HG02642 (cell line): ENCODE measurements around the gene GPSM3.

ENCODE experiments used
- ATAC-seq: cut with Tn5 transposase; IDR thresholded peaks from one replicate; pipeline ENCODE4 v1.9.1; 2021; ENCODE audit warnings: mild to moderate bottlenecking; ENCODE audit not compliant: unreplicated experiment, poor library complexity

GPSM3 gene

DNA sequence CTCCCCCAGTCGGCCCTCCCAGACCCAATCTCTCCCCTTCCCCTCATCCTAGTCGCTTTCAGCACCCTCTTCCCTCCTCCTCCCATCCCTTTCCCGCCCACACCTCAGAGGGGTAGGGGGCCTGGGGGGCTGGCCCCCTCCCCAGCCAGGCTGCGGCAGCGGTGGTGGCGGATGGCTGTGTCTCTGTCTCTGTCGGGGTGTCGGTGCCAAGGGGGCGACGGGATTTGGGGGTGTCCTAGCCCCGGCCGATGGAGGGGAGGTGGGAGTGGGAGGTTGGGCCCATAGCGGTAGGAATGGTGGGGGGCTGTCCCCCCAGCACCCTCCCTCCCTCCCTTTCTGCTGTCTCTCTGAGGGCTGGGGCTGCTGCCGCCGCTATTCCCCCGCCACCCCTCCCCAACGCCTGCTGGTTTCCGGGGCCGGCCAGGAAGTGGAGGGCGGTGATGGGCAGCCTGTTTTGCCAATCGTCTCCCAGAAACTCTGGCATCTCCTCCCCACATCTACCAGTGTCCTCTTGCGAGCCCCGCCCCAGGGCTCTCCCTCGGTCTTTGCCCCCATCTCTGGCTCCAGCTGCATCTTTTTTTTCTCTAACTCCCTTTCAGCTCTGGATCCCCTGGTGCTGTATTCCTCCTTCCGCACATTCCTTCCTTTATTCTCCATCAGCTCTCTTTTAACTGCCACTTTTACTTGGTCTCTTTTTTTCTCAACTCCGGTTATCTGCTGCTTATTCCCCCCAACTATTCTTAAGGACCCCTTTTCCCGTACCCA lies 16.6 kb downstream of the GPSM3 start, which contains the start of gene AGPAT1:
TSS of gene AGPAT1 (minus strand) at position 374 of the 765 bp plus-strand sequence. CDS start 4,588 bp downstream, outside the sequence.
- ATAC-seq: peak; percentile 46

DNA sequence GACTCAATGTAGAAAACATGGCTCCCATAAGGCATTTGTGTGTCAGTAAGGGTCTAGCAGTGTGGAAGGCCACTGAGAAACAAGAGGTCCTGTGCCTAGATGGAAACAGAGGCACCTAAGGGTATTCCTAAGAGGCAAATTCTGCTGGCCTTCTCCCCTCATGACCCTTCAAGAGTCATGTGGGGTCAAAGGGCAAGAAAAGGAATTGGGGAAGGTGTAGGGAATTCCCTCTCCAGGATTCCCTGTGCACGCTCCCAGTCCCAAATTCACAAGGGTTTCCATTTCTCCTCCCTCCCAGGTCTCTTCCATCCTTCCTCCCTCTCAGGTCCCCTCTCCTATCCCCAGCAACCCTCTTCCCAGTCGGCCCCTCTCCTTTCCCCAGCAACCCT lies 17.1 kb downstream of the GPSM3 start:
- no peak for ATAC-seq

DNA sequence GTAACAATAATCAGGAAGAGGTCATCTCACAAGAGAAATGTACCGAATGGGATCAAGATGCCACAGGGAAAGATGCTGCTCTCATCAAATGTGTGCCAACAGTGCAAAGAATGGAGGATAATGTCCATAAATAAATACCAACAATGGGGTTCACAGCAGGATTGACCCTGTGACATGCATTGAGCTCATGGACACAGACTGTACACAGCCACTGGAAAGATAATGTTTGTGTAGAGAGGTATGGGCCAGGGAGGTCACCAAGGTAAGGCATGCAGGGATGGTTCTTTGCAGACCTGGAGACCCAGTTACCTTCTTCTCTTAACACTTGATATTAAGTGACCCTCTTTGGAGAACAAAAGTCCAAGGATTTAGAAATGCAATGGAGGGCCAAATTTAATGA lies 18.0 kb downstream of the GPSM3 start:
- no peak for ATAC-seq

DNA sequence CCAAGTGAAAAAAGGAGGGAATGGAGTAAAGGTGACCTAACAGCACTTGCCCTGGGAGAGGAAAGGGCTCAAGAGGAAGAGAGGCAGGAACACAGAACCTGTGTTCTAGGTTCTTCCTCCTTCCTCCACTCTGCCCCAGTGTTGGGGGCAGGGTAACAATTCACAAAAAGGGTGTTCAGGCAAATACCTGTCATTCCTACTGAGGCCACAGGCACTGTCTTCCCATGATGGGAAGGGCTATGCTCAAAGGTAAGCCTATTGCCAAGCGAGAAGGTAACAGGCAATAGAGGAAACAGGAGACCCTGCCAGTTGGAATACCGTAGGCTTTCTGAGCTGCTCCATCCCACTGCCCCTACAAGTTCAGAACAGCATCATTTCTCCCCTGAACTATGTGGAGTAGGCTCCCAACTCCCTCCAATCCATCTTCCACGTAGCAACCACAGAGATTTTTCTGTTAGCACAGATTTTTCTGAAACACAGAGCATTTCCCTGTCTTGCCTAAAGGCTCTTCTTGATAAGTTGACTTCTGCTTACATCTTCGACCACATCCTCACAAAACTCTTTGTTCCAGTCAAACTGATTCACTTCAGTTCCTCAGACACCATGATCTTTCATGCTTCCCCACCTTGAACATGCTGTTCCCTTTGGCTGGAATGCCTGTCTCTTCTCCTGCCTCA lies 19.3 kb downstream of the GPSM3 start:
- ATAC-seq: no peak

DNA sequence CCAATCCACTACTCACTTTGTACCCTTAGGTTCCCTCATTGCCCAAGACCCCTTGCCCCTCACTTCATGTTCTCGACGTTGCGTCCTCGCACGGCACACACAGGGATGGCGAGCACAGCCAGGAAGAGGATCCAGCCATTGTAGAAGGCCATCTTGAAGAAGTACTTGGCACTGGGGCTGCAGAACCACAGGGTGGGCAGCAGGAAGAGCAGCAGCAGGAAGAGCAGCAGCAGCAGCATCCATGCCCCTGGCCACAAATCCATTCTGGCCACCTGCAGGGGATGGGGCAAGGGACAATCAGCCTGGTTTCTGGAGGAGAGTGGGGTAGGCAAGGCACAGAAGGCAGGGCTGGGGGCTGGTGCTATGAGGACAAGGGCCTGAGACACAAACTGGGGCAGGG lies 21.2 kb downstream of the GPSM3 start:
- no peak for ATAC-seq

DNA sequence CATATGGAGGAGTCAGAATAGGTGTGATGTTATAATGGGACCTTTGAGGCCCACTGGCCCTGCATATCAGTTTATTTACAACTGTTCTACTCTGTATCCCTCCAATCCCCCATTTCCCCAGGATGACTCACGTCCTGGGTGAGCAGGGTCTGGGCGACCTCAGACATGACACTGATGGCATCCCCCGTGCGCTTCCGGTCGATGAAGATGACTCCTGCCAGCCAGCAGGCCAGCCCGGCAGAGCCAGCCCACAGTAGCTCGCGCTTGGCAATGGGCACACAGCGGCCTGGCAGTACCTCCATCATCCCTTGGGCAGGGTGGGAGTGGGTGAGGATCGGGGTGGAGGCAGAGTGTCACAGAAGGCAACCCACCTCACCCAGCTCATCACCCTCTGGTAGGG lies 22.1 kb downstream of the GPSM3 start:
- ATAC-seq: no peak

DNA sequence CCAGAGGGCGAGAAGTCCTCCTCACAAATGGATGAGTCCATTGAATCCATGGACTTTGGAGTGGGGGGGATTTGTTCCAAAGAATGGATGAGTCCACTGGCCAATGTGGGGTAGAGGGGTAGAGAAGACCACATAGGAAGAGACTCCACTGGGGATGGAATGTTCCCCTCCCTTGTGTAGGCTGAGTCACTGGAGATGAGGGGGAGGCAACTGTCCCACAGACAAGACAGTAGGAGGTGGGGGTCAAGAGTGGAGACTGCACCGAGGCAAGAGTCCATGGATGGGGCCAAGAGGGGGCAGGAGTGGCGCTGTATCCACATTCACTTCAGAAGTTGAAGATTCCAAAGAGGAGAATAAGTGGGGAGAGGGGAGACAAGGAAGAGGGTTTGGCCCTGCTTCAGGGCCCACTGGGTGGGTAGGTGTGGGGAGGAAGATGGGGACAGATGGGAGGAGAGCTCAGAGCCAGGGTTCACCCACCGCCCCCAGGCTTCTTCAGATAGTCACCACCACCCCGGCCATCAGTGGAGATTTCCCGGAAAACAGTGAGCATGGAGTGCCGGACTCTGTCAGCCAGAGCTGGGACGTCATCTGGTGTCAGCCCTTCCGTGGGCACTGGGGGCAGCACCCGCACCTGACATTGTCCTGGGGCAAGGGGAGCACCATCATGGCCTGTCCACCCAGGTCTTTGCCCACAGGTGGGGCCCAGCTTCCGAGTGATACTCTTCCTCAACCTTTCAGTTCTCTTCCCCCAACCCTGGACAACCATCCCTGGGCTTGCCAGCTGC lies 23.4 kb downstream of the GPSM3 start:
- ATAC-seq: no peak

DNA sequence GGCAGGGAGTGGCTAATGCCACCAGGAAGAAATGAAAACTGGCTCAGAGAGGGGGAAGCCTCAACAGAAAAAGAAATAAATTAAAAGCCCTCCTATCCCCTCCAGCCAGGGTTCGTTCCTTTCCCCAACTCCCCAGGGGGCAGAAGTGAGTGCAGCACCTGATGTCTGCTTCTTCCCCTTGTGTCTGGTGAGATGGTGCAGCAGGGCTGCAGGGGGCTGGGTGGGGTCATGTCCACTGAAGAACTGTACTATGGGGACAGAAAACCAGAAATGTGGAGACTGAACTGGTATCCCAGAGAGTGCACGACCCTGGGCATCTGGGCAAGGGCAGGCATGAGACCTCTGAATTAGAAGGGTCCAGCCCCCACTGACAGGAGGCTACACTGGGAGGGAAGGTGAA lies 24.1 kb downstream of the GPSM3 start:
- ATAC-seq: no peak

DNA sequence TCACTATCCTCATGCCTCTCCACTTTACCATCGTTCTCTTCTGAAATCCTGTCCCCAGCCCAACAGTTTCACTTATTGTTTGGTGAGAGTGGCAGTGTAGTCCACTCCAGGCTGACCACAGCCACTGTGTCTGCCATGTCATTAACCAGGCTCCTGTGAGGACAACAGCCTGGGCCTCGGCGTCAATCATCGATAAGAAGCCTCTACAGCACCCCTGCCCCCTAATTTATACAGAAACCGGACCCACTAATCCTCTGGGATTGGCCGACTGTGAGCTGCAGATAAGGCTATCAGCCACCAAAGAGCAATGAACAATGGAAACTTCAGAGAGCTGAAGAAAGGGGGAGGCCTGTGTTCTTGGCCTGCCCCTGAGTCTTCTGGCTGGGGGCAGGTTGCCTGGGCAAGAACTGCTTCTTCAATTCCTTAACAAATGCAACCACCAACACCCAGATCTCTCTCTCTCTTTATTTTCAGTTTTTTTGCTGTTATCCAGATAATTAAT lies 24.6 kb downstream of the GPSM3 start:
- no peak for ATAC-seq

DNA sequence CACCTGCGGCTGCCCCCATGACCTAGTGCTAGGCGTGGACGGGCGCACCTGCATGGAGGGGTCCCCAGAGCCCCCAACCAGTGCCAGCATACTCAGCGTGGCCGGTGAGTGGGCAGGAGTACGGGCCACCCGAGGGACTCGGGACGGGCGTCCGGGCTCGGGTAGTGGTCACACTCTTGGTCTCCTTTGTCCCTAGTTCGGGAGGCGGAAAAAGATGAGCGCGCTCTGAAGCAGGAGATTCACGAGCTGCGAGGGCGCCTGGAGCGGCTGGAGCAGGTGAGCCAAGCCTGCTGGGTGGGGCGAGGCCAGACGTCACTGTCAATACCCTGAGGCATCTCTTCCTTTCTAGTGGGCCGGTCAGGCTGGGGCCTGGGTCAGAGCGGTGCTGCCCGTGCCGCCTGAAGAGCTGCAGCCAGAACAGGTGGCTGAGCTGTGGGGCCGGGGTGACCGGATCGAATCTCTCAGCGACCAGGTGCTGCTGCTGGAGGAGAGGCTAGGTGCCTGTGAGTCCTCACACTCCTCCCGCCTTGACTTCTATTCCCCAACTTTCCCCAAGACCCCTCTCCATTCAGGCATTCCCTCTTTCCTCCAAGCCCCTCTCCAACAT lies 25.2 kb downstream of the GPSM3 start:
- no peak for ATAC-seq

DNA sequence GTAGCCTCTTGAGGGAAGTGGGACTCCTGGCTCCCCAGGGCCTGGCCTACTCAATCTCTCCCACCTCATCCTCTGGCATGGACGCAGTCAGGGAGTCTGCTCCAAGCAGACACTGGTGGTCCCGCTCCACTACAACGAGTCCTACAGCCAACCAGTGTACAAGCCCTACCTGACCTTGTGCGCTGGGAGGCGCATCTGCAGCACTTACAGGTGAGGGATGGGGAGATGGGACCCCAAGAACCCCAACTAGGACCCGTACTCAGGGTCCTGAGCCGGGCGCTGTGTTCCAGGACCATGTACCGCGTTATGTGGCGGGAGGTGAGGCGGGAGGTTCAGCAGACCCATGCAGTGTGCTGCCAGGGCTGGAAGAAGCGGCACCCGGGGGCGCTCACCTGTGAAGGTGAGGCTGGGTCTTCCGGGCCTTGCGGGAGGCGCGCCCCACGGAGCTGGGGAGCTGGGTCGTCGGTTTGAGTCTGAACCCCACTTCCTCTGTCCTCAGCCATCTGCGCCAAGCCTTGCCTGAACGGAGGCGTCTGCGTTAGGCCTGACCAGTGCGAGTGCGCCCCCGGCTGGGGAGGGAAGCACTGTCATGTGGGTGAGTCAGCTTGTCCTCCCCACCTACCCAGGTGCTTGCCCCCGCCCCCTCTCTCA lies 25.9 kb downstream of the GPSM3 start:
- no peak for ATAC-seq

DNA sequence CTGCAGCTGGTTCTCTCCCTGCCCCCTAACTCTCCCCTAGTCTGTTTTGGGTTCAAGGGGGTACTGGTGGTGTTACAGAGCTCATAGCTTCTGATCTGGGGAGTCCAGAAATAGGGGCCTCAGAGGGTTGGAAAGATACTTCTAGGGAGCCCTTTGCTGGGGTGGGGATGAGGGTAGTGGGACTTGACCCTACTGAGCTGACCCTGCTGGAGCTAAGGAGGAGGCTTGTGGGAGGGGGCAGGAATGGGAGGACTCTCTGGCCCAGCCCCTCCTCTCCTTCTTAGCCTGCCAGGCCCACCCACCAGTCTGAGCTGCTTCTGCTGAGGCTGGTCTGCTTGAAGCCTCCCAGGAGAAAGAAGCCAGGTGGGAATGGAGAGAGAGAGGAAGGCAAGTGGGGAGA lies 28.1 kb downstream of the GPSM3 start, which contains the start of gene EGFL8:
TSS of gene EGFL8 (plus strand) at position 301 of the 400 bp plus-strand sequence. CDS start 1,571 bp downstream, outside the sequence.
- no peak for ATAC-seq

DNA sequence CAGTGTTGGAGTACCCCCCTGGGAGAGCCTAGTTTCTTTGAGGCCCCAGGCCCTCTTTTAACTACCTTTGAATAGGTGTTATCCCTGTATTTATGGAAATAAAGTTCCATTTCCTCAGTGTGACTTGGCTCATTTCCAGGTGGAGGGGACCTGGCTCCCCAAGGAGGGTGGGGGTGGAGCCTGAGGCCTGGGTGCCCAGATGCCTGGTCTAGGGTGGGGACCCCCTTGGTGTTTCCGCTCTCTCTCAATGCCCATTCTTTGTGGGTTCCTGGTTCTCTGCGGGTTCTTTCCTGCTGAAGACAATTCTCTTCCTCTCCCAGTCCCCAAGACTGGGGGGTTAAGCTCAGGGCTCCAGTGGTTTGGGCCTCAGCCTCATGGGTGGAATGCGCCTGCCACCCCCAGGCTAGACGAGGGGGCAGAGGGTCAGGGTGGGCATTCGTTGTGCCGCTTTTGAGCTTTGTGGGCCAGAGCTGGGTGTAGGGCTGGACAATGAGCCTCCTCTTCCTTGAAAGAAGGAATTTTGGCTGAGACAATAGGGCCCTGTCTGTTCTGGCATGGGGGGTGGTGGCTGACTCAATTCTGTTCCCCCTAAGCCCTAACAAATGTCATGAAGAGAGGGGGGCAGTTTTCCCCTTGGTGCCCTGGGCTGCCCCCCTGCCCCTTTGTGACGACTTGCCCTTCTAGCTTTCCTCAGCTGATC lies 28.7 kb downstream of the GPSM3 start:
- no peak for ATAC-seq

DNA sequence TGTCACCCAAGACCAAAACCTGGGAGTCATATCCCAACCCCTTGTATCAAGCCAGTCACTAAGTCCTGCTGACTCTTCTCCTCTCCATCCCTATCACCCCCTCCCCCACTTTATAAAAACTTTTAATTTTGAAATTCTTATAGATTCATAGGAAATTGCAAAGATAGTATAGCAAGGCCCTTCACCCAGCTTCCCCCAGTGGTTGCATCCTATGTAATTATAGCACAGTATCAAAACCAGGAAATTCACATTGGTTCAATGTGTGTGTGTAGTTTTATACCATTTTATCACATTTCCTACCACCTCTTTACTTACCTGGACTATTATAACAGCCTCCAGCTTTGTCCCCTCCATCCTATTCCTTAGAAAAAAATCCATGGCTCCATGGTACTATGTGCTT lies 34.4 kb downstream of the GPSM3 start:
- no peak for ATAC-seq

DNA sequence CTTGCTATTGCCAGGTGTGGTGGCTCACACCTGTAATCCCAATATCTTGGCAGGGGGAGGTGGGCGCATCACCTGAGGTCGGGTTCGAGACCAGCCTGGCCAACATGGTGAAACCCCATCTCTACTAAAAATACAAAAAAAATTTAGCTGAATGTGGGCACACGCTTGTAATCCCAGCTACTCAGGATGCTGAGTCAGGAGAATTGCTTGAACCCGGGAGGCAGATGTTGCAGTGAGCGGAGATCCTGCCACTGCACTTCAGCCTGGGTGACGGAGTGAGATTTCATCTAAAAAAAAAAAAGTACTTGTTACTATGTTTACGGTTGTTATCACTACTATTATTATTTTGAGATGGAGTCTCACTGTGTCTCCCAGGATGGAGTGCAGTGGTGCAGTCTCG lies 35.6 kb downstream of the GPSM3 start:
- ATAC-seq: no peak

DNA sequence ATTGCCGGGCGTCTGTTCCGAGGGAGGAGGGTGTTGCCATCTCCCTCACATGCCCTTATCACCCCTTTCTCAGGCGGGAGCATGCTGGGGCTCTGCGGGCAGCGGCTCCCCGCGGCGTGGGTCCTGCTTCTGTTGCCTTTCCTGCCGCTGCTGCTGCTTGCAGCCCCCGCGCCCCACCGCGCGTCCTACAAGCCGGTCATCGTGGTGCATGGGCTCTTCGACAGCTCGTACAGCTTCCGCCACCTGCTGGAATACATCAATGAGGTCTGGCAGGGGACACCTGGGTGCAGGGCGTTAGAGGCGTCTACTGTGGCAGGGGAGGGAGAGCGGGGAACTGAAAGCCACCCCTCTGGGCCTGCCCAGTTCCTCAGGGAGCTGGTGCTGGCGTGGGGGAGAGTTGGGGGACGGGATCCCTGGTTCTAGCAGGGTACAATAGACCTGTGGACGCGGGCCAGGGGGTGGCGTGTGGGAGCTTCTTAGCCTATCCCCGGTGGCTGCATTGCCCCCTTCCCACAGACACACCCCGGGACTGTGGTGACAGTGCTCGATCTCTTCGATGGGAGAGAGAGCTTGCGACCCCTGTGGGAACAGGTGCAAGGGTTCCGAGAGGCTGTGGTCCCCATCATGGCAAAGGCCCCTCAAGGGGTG lies 37.8 kb downstream of the GPSM3 start:
- ATAC-seq: peak; percentile 52

DNA sequence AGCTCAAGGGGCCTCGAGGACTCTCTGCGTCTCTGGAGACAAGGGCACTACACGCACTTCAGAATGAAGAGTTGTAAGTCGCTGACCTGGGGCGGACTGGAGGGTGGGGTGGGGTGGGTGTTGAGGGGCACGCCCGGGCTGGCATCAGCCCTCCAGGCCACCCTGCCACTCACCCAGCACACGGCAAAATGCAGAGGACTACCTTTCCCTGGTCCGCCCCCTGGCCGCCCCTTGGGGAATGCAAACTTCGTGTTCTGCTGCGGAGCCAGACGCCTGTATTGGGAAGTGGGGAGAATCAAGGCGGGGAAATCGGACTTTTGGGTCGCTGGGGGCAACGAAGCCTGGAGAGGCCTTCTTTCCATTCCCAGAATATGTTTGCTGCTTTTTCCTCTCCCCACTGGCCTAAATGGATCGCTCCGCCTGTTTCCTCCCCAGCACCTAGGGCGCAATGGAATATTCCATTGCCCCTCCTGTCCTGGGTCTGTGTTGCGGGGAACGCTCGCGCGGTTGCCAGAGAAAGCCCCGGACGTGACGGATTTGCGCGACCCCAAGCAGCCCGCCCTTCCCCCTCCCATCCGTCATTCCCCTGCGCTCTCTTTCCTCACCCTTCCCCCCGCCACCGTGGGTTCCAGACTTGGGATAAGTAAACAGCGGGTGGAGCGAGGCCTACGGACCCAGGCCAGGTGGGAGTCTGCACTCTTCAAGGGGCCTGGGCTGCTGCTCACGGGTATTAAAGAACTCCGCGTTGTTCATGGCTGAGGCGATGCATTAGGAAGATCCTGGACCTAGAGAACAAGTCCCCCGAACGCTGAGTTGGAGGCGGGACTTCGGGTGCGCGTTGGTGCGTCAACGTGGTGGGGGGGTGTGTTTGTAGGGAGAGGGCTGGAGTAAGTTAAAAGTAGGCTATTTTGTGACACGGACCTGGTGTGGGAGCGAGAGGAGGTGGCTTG lies 38.6 kb downstream of the GPSM3 start, which contains the start of gene PPT2:
TSS of gene PPT2 (plus strand) at position 578 of the 950 bp plus-strand sequence. CDS start 454 bp downstream, outside the sequence.
- ATAC-seq: peak; percentile 30
